RWPE2 (cell line): ENCODE data around the gene MAPK14.
A peak's percentile ranks its signal among the peaks of the same experiment; 100 is the strongest.

Source experiments
- ATAC-seq: fragments of 200-7000 bp; cut with Tn5 transposase; 3 replicates; pipeline ENCODE4 v1.9.1; 2021; ENCODE audit warnings: low read depth
- DNase-seq: peaks from one replicate; pipeline ENCODE4 v3.0.0-alpha.2; 2020; ENCODE audit warnings: low spot score
- H3K27ac ChIP-seq: fragments of 450-650 bp; 2 replicates; pipeline ENCODE4 v1.5.1; 2017; ENCODE audit warnings: mild to moderate bottlenecking; ENCODE audit not compliant: poor library complexity, severe bottlenecking
- H3K27me3 ChIP-seq: fragments of 250-450 bp; sonication (Bioruptor Pico); 2 replicates; pipeline ENCODE4 v1.5.1; 2021; ENCODE audit warnings: mild to moderate bottlenecking, moderate library complexity; ENCODE audit not compliant: insufficient read depth, poor library complexity, severe bottlenecking
- H3K36me3 ChIP-seq: fragments of 250-450 bp; sonication (Bioruptor Pico); 2 replicates; pipeline ENCODE4 v1.5.1; 2020; ENCODE audit warnings: low read depth, mild to moderate bottlenecking, moderate library complexity
- H3K4me1 ChIP-seq: fragments of 250-450 bp; sonication (Bioruptor Pico); 2 replicates; pipeline ENCODE4 v1.5.1; 2021; ENCODE audit warnings: mild to moderate bottlenecking, moderate library complexity; ENCODE audit not compliant: insufficient read depth, poor library complexity, severe bottlenecking
- H3K4me3 ChIP-seq: fragments of 250-450 bp; sonication (Bioruptor Pico); 2 replicates; pipeline ENCODE4 v1.5.1; 2021; ENCODE audit warnings: mild to moderate bottlenecking, moderate library complexity; ENCODE audit not compliant: severe bottlenecking
- H3K9me3 ChIP-seq: fragments of 250-450 bp; sonication (Bioruptor Pico); 2 replicates; pipeline ENCODE4 v1.5.1; 2021; ENCODE audit warnings: mild to moderate bottlenecking, moderate library complexity; ENCODE audit not compliant: severe bottlenecking
- TF ChIP-seq, protein P1 (sequence below): fragments of 450-650 bp; IDR thresholded peaks from one replicate; pipeline ENCODE4 v1.5.1; 2017; ENCODE audit warnings: mild to moderate bottlenecking, moderate library complexity; ENCODE audit not compliant: poor library complexity, severe bottlenecking

The MAPK14 gene

DNA sequence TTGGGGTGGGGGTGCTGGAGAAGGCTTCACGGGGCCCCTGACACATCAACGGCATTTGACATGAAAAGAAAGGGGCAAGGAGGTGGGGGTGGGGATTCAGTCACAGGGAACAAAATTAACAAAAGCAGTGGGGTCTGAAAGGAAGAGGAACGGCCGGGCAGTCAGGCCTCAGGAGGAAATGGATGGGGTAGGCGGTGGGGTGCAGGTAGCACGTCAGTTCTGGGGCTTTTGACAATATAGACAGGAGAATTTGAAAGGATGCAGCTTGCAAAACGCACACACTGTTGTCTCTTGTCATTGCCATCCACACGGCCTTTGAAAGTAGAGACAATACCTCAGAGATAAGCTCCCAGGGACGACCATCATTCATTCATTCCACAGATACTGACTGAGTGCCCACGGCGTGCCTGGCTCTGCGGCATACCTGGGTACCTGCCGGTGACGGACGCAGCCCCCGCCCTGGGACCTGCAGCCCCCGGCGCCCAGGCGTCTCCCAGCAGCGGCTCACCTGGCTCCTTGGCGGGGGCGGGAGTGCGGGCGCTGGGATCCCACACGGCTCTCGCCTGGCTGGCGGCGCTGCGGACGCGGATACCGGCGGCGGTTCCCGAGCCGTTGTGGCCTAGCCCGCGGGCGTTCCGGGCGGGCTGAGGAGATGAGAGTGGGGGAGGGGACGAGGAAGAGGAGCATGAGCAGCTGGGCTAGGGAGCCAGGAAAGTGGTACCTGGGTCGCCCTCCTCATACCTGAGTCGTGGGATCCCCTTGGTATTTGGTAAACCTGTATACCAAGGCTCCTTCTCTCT lies 3.4 kb upstream of the MAPK14 start, which contains the start of gene SLC26A8:
TSS of gene SLC26A8 (minus strand) at position 646 of the 800 bp plus-strand sequence. CDS start 4,934 bp downstream, outside the sequence.
- Histone ChIP-seq H3K27ac (no peak within 1 kb of the TSS), H3K4me1 (peaks cover 5% of the 10 kb centered on the region), H3K4me3 (no peak within 1 kb of the TSS), H3K27me3 (no peaks in the 10 kb centered on the region), H3K36me3 (no peaks in the 10 kb centered on the region), H3K9me3 (no peaks in the 10 kb centered on the region)
- no peak for ATAC-seq
- no peak for DNase-seq
- TF ChIP-seq, protein P1, sequence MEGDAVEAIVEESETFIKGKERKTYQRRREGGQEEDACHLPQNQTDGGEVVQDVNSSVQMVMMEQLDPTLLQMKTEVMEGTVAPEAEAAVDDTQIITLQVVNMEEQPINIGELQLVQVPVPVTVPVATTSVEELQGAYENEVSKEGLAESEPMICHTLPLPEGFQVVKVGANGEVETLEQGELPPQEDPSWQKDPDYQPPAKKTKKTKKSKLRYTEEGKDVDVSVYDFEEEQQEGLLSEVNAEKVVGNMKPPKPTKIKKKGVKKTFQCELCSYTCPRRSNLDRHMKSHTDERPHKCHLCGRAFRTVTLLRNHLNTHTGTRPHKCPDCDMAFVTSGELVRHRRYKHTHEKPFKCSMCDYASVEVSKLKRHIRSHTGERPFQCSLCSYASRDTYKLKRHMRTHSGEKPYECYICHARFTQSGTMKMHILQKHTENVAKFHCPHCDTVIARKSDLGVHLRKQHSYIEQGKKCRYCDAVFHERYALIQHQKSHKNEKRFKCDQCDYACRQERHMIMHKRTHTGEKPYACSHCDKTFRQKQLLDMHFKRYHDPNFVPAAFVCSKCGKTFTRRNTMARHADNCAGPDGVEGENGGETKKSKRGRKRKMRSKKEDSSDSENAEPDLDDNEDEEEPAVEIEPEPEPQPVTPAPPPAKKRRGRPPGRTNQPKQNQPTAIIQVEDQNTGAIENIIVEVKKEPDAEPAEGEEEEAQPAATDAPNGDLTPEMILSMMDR: no peak

DNA sequence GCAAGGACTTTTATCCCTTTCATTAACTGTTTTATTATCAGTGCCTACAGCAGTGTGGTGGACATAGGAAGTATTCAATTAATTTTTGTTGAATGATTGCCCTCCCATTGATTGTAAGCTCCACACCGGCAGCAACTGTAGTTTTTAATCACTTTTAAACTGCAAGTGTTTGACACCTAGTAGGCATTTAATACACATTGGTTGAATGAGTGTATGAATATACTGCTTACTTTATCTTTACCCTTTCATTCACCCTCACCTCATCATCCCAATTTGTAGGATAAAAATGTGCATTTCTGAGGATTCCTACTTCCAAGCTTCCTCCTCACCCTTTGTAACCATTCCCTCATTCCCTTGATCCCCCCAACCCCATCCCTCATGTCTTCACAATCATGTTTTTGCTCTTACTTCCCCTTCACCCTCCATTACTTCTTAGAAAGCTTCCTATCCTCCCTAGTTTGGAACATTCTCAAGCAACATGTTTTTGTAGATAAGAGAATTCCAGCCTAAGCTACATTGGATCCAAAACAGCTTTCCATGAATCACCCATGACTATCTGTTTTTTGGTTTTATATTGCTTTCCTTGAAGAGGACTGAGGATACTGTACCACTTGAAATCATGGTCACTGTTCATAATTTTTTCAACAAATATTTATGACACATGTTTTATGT lies 2.2 kb upstream of the MAPK14 start:
- DNase-seq: no peak
- TF ChIP-seq, protein P1: no peak

DNA sequence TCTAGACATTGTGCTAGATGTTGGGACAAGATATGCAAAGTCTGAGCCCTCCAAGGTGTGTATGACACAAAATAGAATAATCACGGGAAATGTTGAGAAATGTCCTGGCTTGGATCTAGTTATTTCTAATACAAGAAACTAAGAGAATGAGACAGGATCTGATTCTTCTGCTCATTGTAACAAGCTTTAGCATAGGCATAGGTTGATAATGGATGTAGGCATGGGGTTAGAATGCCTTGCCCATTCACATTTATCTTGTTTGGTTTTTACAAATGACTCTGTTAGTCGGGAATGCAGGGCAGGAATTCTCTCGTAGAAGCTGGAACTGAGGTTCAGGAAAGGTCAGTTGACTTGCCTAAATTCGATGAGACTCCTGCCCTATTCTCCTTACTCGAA lies 1.7 kb upstream of the MAPK14 start:
- Histone ChIP-seq H3K9me3 (no peaks in the 10 kb centered on the region), H3K27ac (no peak overlapping the region), H3K4me1 (peaks cover 11% of the 10 kb centered on the region), H3K4me3 (no peak overlapping the region), H3K27me3 (no peaks in the 10 kb centered on the region), H3K36me3 (no peaks in the 10 kb centered on the region; the same call in 1 of the 2 replicates)
- DNase-seq (no peak), ATAC-seq (no peak)
- TF ChIP-seq, protein P1: no peak

More for the DNA sequence above, 2.2 kb upstream of the MAPK14 start:
- no peak overlapping the region for H3K27ac ChIP-seq
- ATAC-seq: no peak
- no peaks in the 10 kb centered on the region; the same call in 1 of the 2 replicates for H3K36me3 ChIP-seq
- no peak overlapping the region for H3K4me3 ChIP-seq
- no peaks in the 10 kb centered on the region for H3K9me3 ChIP-seq
- peaks cover 11% of the 10 kb centered on the region for H3K4me1 ChIP-seq
- H3K27me3 ChIP-seq: no peaks in the 10 kb centered on the region

DNA sequence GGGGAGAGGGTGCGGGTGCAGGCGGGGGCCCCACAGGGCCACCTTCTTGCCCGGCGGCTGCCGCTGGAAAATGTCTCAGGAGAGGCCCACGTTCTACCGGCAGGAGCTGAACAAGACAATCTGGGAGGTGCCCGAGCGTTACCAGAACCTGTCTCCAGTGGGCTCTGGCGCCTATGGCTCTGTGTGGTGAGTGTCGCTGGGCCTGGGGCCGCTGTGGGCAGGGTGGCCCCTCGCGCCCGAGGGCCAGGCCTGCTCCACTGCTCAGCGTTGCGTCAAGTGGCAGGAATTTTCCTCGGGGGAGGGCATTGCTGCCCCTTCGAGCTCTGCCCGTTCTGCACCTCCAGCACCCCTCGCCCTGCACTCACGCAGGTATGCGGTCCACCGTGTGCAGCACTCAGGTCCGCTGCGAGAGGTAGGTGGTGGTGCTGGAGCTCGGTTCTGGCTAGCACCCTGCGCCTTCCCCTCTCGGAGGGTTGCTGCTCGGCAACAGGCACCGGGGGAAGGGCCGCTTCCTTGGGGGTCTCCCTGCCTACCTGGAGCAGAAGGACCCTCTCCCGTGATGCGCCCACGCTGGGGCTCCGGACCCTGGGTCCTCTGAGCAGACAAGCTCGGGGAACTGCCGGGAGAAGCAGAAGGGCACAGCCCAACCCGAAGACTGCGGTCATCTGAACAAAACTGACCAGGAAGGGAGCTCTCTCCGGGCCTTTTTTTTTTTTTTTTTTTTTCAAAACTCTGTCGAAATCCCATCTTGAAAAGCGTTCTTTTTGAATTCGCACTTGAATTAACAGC lies 674 bp downstream of the MAPK14 start:
- H3K4me3 ChIP-seq: peak overlapping the region; percentile 73
- H3K36me3 ChIP-seq: no peaks in the 10 kb centered on the region; the same call in 1 of the 2 replicates
- peak overlapping the region; percentile 83 for H3K27ac ChIP-seq
- DNase-seq (no peak), ATAC-seq (peak; percentile 30)
- TF ChIP-seq, protein P1: no peak
- peaks cover 11% of the 10 kb centered on the region for H3K4me1 ChIP-seq
- H3K9me3 ChIP-seq: no peaks in the 10 kb centered on the region
- no peaks in the 10 kb centered on the region for H3K27me3 ChIP-seq
